HG03159 (cell line): ENCODE results near the gene PTPRD.
A peak's percentile ranks its signal among the peaks of the same experiment; 100 is the strongest.
"Not testable (repeated sequence)": the region's sequence is repeated elsewhere in the genome, so short reads cannot be mapped to it uniquely, and the experiment has no call there.

Source experiments
- ATAC-seq: cut with Tn5 transposase; IDR thresholded peaks from one replicate; pipeline ENCODE4 v1.9.1; 2021; ENCODE audit warnings: mild to moderate bottlenecking, moderate library complexity; ENCODE audit not compliant: unreplicated experiment

PTPRD gene

DNA sequence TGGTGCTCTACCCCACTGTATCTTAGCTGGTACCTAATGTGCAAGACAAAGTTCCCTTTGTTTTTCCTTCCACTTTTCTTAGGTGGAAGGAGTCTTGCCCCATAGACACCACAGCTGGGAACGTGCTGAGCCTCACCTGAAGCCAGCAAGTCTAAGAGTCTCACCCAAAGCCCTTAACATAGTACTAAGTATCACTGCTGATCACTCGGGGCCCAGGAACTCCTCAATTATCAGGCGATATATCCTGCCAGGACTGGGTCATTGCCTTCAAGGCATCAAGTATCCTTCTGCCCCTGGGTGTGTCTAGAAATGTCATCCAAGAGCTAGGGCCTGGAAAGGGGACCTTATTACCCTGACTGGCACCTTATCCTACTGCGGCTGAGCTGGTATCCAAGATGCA lies 123.9 kb downstream of the PTPRD start:
- no peak for ATAC-seq

- no peak for ATAC-seq
Measured at GRCh38 chr9:10479172-10479571, 133.6 kb downstream of the PTPRD start.

GRCh38 chr9:10449201-10449617 lies 163.6 kb downstream of the PTPRD start:
- ATAC-seq = not testable (repeated sequence)

GRCh38 chr9:10447036-10447435 lies 165.8 kb downstream of the PTPRD start:
- ATAC-seq = no peak

DNA sequence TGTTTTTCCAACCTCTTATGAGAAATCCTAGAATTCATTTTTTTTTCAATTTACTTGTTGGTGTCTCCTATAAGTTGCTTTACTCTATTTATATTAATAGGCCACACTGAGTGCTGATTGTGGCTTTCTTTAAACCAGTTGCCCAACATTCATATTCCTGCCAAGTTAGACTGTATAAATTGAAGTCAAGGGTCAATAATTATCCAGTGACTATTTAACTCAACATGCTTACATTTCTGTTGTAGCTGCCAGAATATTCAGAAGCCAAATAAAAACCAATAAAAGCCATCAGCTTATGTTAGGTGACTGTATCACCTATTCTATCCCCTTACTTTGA lies 169.0 kb downstream of the PTPRD start:
- no peak for ATAC-seq

- ATAC-seq = no peak
Measured at GRCh38 chr9:10443181-10443867, 169.5 kb downstream of the PTPRD start.

GRCh38 chr9:10438955-10439354 lies 173.8 kb downstream of the PTPRD start:
- no peak for ATAC-seq

GRCh38 chr9:10436756-10437155 lies 176.0 kb downstream of the PTPRD start:
- ATAC-seq = no peak

DNA sequence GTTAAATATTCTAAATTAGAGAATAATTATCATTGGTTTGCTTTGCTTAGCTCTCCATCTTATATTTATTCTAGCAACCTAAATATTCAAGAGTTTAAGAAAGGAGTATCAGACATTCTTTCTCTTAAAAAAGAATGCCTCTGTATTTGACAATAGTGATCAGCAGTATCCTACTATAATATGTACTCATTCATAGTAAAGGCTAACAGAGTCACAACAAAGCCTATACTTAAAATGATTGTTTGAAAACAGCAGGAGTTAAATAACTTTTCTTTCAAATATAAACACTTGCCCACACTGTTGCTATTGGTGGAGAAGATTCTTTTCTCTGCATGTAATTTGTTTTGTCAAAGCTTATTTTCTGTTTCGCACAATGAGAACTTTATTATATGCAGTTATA lies 178.4 kb downstream of the PTPRD start:
- no peak for ATAC-seq

DNA sequence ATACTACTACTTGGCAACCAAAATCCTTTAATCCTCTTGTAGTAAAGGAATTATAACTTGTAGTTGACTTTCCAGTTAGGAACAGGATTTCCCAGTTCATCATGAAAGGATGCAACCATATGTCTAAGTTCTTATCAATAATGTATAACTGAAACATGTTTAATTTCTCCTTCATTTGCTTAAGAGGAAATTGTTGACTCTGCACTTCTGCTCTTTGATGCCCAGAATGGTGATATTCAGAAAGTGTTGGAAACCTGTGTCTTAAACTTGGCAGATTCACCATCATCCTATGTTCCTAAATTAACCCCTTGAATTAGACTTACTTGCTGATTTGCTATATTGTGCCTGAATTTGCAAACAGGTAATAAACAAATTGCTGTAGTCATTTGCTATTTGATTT lies 201.5 kb downstream of the PTPRD start:
- no peak for ATAC-seq

GRCh38 chr9:10403283-10403682 lies 209.5 kb downstream of the PTPRD start:
- ATAC-seq = no peak

GRCh38 chr9:10396615-10397014 lies 216.2 kb downstream of the PTPRD start:
- ATAC-seq = no peak

GRCh38 chr9:10387282-10387681 lies 225.5 kb downstream of the PTPRD start:
- no peak for ATAC-seq

GRCh38 chr9:10371824-10372223 lies 241.0 kb downstream of the PTPRD start:
- ATAC-seq = no peak

DNA sequence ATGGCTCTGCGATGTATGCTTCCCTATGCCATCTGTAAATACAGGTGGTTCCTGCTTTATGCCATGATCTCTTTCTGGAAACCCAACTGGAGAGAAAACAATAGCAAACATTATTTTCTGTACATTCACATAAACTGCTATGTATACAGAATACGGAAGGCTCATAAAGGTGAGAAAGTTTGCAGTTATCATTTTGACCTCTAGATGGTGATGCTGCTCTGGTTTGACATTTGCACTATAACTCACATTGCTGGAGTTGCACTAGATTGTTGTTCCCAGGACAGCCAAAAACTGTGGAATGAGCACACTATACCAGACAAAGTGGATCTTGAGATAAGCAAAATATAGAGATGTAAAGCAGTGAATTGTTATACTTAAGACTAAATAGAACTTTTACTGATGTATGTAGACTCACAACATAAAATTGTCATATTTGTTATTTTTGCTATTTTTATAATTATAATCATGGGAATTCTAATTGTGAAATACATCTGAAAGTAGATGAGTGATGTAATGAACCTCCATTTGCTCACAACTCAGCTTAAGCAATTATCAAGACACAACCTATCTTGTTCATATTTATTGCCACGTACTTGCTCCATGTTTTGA lies 246.5 kb downstream of the PTPRD start:
- ATAC-seq = peak; percentile 95

DNA sequence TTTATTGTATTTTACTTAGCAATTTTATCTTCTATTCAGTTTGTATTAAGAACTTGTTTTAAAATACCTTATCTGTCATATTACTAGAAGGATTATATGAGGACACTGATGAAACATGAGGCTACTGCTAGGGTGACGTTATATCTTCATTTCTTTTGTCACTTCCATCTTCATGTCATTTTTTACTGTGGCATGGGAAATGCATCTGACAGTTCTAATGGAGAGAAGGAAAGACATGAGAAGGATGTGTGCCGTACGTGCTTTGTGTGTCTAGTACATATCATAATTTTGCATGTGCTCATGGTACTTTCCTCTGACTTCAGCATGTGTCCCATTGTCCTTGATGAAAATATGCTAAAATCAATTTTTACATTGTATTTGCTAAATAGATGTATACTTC lies 258.2 kb downstream of the PTPRD start:
- ATAC-seq = no peak

- ATAC-seq = not testable (repeated sequence)
Measured at GRCh38 chr9:10345621-10346020, 267.2 kb downstream of the PTPRD start.

- no peak for ATAC-seq
Measured at GRCh38 chr9:10341057-10341456, 271.7 kb downstream of the PTPRD start.

GRCh38 chr9:10339152-10339551 lies 273.6 kb downstream of the PTPRD start:
- ATAC-seq = no peak

- ATAC-seq = no peak
Measured at GRCh38 chr9:10331157-10331556, 281.6 kb downstream of the PTPRD start.

DNA sequence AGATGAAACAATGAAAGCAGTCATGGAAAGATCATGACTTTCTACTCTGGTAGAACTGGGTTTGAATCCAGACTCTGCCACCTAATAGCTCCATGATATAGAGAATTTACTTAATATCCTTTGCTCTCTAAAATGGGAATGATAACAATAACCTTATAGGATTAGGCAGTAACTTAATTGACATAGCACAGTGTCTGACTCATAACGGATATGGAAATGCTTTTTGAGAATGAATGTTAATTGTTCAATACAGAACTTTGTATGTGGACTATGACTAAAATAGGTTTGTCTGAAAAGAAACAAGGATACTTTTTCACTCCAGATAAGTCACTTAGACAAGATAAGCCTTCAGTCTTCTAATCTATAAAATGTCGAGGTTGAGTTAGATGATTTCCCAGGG lies 330.7 kb downstream of the PTPRD start:
- ATAC-seq = no peak

GRCh38 chr9:10274988-10275387 lies 337.8 kb downstream of the PTPRD start:
- no peak for ATAC-seq

- no peak for ATAC-seq
Measured at GRCh38 chr9:10274175-10274574, 338.6 kb downstream of the PTPRD start.
